H9 (cell line): ENCODE data around the gene ACAP2. TPM values are rescaled to one million over a fixed set of nuclear protein-coding genes. Genes with fewer than 3 reads are reported as not detected.

Experiments
- DNase-seq: peaks from one replicate; pipeline ENCODE4 v3.0.0-alpha.2; 2017
- H2AFZ ChIP-seq: one replicate; pipeline ENCODE4 v1.6.1; 2013; ENCODE audit warnings: mild to moderate bottlenecking, low read length, control low read depth, moderate library complexity
- H2AK5ac ChIP-seq: 2 replicates; pipeline ENCODE4 v1.6.1; 2013; ENCODE audit warnings: low read length, control low read depth, mixed read lengths; ENCODE audit not compliant: insufficient read length
- H2BK120ac ChIP-seq: one replicate; pipeline ENCODE4 v1.6.1; 2013; ENCODE audit warnings: low read depth, mild to moderate bottlenecking, low read length, control low read depth, inconsistent platforms; ENCODE audit not compliant: poor library complexity, severe bottlenecking
- H2BK12ac ChIP-seq: 2 replicates; pipeline ENCODE4 v1.6.1; 2013; ENCODE audit warnings: low read length, control low read depth, mixed read lengths, low read depth; ENCODE audit not compliant: insufficient read length
- H2BK15ac ChIP-seq: 2 replicates; pipeline ENCODE4 v1.6.1; 2013; ENCODE audit warnings: low read depth, low read length, control low read depth
- H2BK20ac ChIP-seq: one replicate; pipeline ENCODE4 v1.6.1; 2013; ENCODE audit warnings: low read depth, mild to moderate bottlenecking, low read length, control low read depth, inconsistent platforms; ENCODE audit not compliant: poor library complexity, severe bottlenecking
- H2BK5ac ChIP-seq: 2 replicates; pipeline ENCODE4 v1.6.1; 2013; ENCODE audit warnings: low read length, control low read depth, mixed read lengths; ENCODE audit not compliant: insufficient read length
- H3K14ac ChIP-seq: 2 replicates; pipeline ENCODE4 v1.6.1; 2013; ENCODE audit warnings: low read length, control low read depth; ENCODE audit not compliant: insufficient read depth
- H3K18ac ChIP-seq: 2 replicates; pipeline ENCODE4 v1.6.1; 2013; ENCODE audit warnings: low read depth, mild to moderate bottlenecking, mixed read lengths, low read length, control low read depth; ENCODE audit not compliant: insufficient read length
- H3K23ac ChIP-seq: 2 replicates; pipeline ENCODE4 v1.6.1; 2013; ENCODE audit warnings: low read length, control low read depth, mixed read lengths, low read depth; ENCODE audit not compliant: insufficient read length
- H3K23me2 ChIP-seq: 2 replicates; pipeline ENCODE4 v1.6.1; 2013; ENCODE audit warnings: low read depth, mild to moderate bottlenecking, mixed read lengths, low read length, control low read depth; ENCODE audit not compliant: insufficient read length, poor library complexity, severe bottlenecking
- H3K27ac ChIP-seq: 2 replicates; pipeline ENCODE4 v1.5.1; 2013; ENCODE audit warnings: low read length, control low read depth, mixed read lengths, low read depth; ENCODE audit not compliant: insufficient read length
- H3K27me3 ChIP-seq: 2 replicates; pipeline ENCODE4 v1.6.1; 2013; ENCODE audit warnings: low read length, control low read depth, inconsistent platforms; ENCODE audit not compliant: insufficient read depth
- H3K4ac ChIP-seq: 2 replicates; pipeline ENCODE4 v1.6.1; 2013; ENCODE audit warnings: low read depth, mild to moderate bottlenecking, control low read depth, inconsistent platforms, low read length, moderate library complexity
- H3K4me1 ChIP-seq: 2 replicates; pipeline ENCODE4 v1.6.1; 2013; ENCODE audit warnings: low read length, control low read depth, inconsistent platforms; ENCODE audit not compliant: insufficient read depth
- H3K4me2 ChIP-seq: 2 replicates; pipeline ENCODE4 v1.6.1; 2013; ENCODE audit warnings: low read length, control low read depth, mixed read lengths; ENCODE audit not compliant: insufficient read length, insufficient read depth
- H3K56ac ChIP-seq: 2 replicates; pipeline ENCODE4 v1.6.1; 2013; ENCODE audit warnings: low read depth, mild to moderate bottlenecking, mixed read lengths, low read length, control low read depth; ENCODE audit not compliant: insufficient read length
- H3K79me1 ChIP-seq: 2 replicates; pipeline ENCODE4 v1.6.1; 2013; ENCODE audit warnings: low read depth, mild to moderate bottlenecking, moderate library complexity, low read length, control low read depth, inconsistent platforms; ENCODE audit not compliant: insufficient read depth, poor library complexity, severe bottlenecking
- H3K79me2 ChIP-seq: 2 replicates; pipeline ENCODE4 v1.6.1; 2013; ENCODE audit warnings: low read length, control low read depth, inconsistent platforms; ENCODE audit not compliant: insufficient read depth
- H3K9ac ChIP-seq: 2 replicates; pipeline ENCODE4 v1.6.1; 2013; ENCODE audit warnings: low read length, control low read depth, mixed read lengths; ENCODE audit not compliant: insufficient read length; ENCODE audit errors: extremely low read depth
- H3K9me3 ChIP-seq: one replicate; pipeline ENCODE4 v1.6.1; 2013; ENCODE audit warnings: low read depth, low read length, inconsistent platforms; ENCODE audit not compliant: control insufficient read depth
- H3T11ph ChIP-seq: one replicate; pipeline ENCODE4 v1.6.1; 2013; ENCODE audit warnings: mild to moderate bottlenecking, low read length, control low read depth, inconsistent platforms
- H4K20me1 ChIP-seq: one replicate; pipeline ENCODE4 v1.6.1; 2013; ENCODE audit not compliant: control insufficient read depth, insufficient read length, insufficient read depth
- H4K5ac ChIP-seq: 2 replicates; pipeline ENCODE4 v1.6.1; 2013; ENCODE audit warnings: low read depth, mild to moderate bottlenecking, mixed read lengths, low read length, control low read depth; ENCODE audit not compliant: insufficient read length
- H4K8ac ChIP-seq: replicated peaks from 2 replicates; pipeline ENCODE4 v1.6.1; 2013; ENCODE audit warnings: low read length, control low read depth, mixed read lengths, low read depth; ENCODE audit not compliant: insufficient read length
- H4K91ac ChIP-seq: 2 replicates; pipeline ENCODE4 v1.6.1; 2013; ENCODE audit warnings: low read depth, mild to moderate bottlenecking, moderate library complexity, mixed read lengths, low read length, control low read depth; ENCODE audit not compliant: insufficient read length
- H3K27ac Mint-ChIP-seq, 3 experiments: 2 replicates in 2 of 3; 3 replicates in 1 of 3; pipeline ENCODE4 v1.8.0; 2020 to 2021; ENCODE audit warnings: mixed read lengths in 3 of 3, mild to moderate bottlenecking in 1 of 3, moderate library complexity in 1 of 3
- H3K27me3 Mint-ChIP-seq: 2 replicates; pipeline ENCODE4 v1.8.0; 2021; ENCODE audit warnings: low read depth, mild to moderate bottlenecking, moderate library complexity, mixed read lengths
- H3K36me3 Mint-ChIP-seq, 3 experiments: 2 replicates in 2 of 3; 3 replicates in 1 of 3; pipeline ENCODE4 v1.8.0; 2020 to 2021; ENCODE audit warnings: low read depth in 3 of 3, mixed read lengths in 3 of 3; ENCODE audit not compliant: insufficient read depth in 1 of 3
- H3K4me1 Mint-ChIP-seq, 2 experiments: 2 replicates each; pipeline ENCODE4 v1.8.0; 2020; ENCODE audit warnings: mixed read lengths in 2 of 2
- H3K4me3 Mint-ChIP-seq, 2 experiments: 2 replicates in 1 of 2; 3 replicates in 1 of 2; pipeline ENCODE4 v1.8.0; 2020 to 2021; ENCODE audit warnings: mild to moderate bottlenecking in 2 of 2, mixed read lengths in 2 of 2, moderate library complexity in 1 of 2
- H3K9me3 Mint-ChIP-seq, 2 experiments: 2 replicates in 1 of 2; 3 replicates in 1 of 2; pipeline ENCODE4 v1.8.0; 2020; ENCODE audit warnings: mild to moderate bottlenecking in 2 of 2, mixed read lengths in 2 of 2, moderate library complexity in 1 of 2
- WGBS: extraction: QIAGEN DNeasy Blood & Tissue Kit; methylation state at CpG from one replicate; pipeline ENCODE4 v1.1.7; 2013; ENCODE audit warnings: missing lambda C conversion rate, low lambda C conversion rate, mixed read lengths; ENCODE audit not compliant: insufficient read length; ENCODE audit errors: extremely low coverage; 5-methylcytosine and 5-hydroxymethylcytosine counted together
- total RNA-seq: library from RNA; stranded (reverse); gene quantifications from 2 replicates; pipeline ENCODE4 v1.2.1, GENCODE V29; 2021
- TF ChIP-seq, protein P1 (sequence below): fragments of 200-600 bp; sonication (generic); conservative IDR thresholded peaks from 3 replicates; pipeline ENCODE4 v1.8.0; 2021; ENCODE audit warnings: antibody characterized with exemption, mild to moderate bottlenecking

Gene ACAP2
- total RNA-seq, 1 experiment from 2014 or later, result 30.8 TPM

DNA sequence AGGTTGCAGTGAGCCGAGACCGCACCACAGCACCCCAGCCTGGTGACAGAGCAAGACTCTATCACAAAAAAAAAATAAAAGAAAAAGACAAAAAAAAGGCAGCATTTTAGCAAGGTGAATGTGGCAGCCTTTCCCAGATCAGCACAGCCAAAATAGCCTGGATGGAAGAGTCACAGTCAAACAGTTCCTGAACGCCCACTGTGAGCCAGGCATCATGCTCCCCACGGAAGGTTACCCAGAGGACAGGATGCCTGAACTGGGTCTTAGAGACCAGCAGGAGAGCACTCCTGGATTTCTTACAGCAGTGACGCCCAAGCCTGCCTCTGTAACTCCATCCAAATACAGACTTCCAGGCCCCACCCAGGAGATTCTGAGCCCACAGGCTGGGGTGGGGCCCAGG is 176.4 kb downstream of the ACAP2 start:
- Mint-ChIP-seq H3K4me3 (no peak overlapping the region), H3K36me3 (peaks cover 16 to 42% (median 35%) of the 10 kb centered on the region in 3 experiments), H3K27me3 (no peaks in the 10 kb centered on the region; the same call in 1 of the 2 replicates), H3K27ac (no peak overlapping the region), H3K4me1 (peaks cover 20 to 25% of the 10 kb centered on the region in 2 experiments), H3K9me3 (no peaks in the 10 kb centered on the region)
- Histone ChIP-seq H2BK120ac (no peak overlapping the region), H3K23ac (no peak overlapping the region), H3K9me3 (no peaks in the 10 kb centered on the region), H2BK20ac (no peak overlapping the region), H2AK5ac (no peak overlapping the region), H3K27me3 (no peaks in the 10 kb centered on the region), H3K18ac (no peak overlapping the region), H2BK15ac (no peak overlapping the region), H3K79me1 (peaks cover 7% of the 10 kb centered on the region), H2AFZ (no peak overlapping the region), H3K4me1 (peaks cover 3% of the 10 kb centered on the region; the same call in 1 of the 2 replicates), H4K20me1 (no peaks in the 10 kb centered on the region), H3K27ac (no peak overlapping the region), H4K5ac (no peak overlapping the region), H2BK5ac (no peak overlapping the region), H3K4ac (no peak overlapping the region), H3K4me2 (no peak overlapping the region), H3T11ph (no peak overlapping the region), H3K14ac (no peak overlapping the region), H3K9ac (no peak overlapping the region), H2BK12ac (no peak overlapping the region), H3K79me2 (peaks cover 19% of the 10 kb centered on the region), H3K56ac (no peak overlapping the region), H4K91ac (no peak overlapping the region), H4K8ac (no peak overlapping the region), H3K23me2 (peaks cover 8% of the 10 kb centered on the region)
- DNase-seq, result no peak
- TF ChIP-seq, protein P1, sequence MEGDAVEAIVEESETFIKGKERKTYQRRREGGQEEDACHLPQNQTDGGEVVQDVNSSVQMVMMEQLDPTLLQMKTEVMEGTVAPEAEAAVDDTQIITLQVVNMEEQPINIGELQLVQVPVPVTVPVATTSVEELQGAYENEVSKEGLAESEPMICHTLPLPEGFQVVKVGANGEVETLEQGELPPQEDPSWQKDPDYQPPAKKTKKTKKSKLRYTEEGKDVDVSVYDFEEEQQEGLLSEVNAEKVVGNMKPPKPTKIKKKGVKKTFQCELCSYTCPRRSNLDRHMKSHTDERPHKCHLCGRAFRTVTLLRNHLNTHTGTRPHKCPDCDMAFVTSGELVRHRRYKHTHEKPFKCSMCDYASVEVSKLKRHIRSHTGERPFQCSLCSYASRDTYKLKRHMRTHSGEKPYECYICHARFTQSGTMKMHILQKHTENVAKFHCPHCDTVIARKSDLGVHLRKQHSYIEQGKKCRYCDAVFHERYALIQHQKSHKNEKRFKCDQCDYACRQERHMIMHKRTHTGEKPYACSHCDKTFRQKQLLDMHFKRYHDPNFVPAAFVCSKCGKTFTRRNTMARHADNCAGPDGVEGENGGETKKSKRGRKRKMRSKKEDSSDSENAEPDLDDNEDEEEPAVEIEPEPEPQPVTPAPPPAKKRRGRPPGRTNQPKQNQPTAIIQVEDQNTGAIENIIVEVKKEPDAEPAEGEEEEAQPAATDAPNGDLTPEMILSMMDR, result no peak
- no CpG with 5 or more reads among the region's 5 CpGs for whole genome bisulfite sequencing
